HG02852 (cell line): ENCODE data around the gene PLSCR3.
"Not testable (repeated sequence)": the region's sequence is repeated elsewhere in the genome, so short reads cannot be mapped to it uniquely, and the experiment has no call there.

Experiments used
- ATAC-seq: cut with Tn5 transposase; IDR thresholded peaks from one replicate; pipeline ENCODE4 v1.9.1; 2021; ENCODE audit warnings: mild to moderate bottlenecking, moderate library complexity; ENCODE audit not compliant: unreplicated experiment

Gene PLSCR3

GRCh38 chr17:7382901-7383300 is 11.4 kb downstream of the PLSCR3 start:
- no peak for ATAC-seq

GRCh38 chr17:7380855-7381683 is 13.3 kb downstream of the PLSCR3 start, which contains the start of gene TNK1:
TSS of gene TNK1 (plus strand) at chr17:7381089. CDS start at chr17:7382927, 1,838 bp downstream.
- no peak for ATAC-seq

GRCh38 chr17:7380321-7380720 is 14.0 kb downstream of the PLSCR3 start:
- ATAC-seq: no peak

- no peak for ATAC-seq
Observed at GRCh38 chr17:7379134-7379533, 15.2 kb downstream of the PLSCR3 start.

- no peak for ATAC-seq
Observed at GRCh38 chr17:7374353-7374752, 20.0 kb downstream of the PLSCR3 start.

GRCh38 chr17:7370853-7371252 is 23.5 kb downstream of the PLSCR3 start:
- no peak for ATAC-seq

GRCh38 chr17:7369825-7370224 is 24.5 kb downstream of the PLSCR3 start:
- no peak for ATAC-seq

- not testable (repeated sequence) for ATAC-seq
Observed at GRCh38 chr17:7368599-7368994, 25.7 kb downstream of the PLSCR3 start.

- ATAC-seq: no peak
Observed at GRCh38 chr17:7367918-7368598, 26.3 kb downstream of the PLSCR3 start.

GRCh38 chr17:7367083-7367482 is 27.2 kb downstream of the PLSCR3 start:
- no peak for ATAC-seq

GRCh38 chr17:7365963-7366362 is 28.4 kb downstream of the PLSCR3 start:
- not testable (repeated sequence) for ATAC-seq

- ATAC-seq: no peak
Observed at GRCh38 chr17:7363311-7363710, 31.0 kb downstream of the PLSCR3 start.

- ATAC-seq: no peak
Observed at GRCh38 chr17:7361906-7362305, 32.4 kb downstream of the PLSCR3 start.

GRCh38 chr17:7357381-7357780 is 36.9 kb downstream of the PLSCR3 start:
- no peak for ATAC-seq

- no peak for ATAC-seq
Observed at GRCh38 chr17:7356756-7357155, 37.6 kb downstream of the PLSCR3 start.

GRCh38 chr17:7356072-7356549 is 38.2 kb downstream of the PLSCR3 start:
- no peak for ATAC-seq

- no peak for ATAC-seq
Observed at GRCh38 chr17:7355573-7355972, 38.8 kb downstream of the PLSCR3 start.

GRCh38 chr17:7355053-7355452 is 39.3 kb downstream of the PLSCR3 start, which contains the start of gene TMEM95:
TSS of gene TMEM95 (plus strand) at chr17:7355156. CDS start at chr17:7355205, 49 bp downstream.
- no peak for ATAC-seq

GRCh38 chr17:7354262-7354843 is 40.0 kb downstream of the PLSCR3 start:
- ATAC-seq: no peak

- ATAC-seq: no peak
Observed at GRCh38 chr17:7352910-7353635, 41.3 kb downstream of the PLSCR3 start.

- ATAC-seq: no peak
Observed at GRCh38 chr17:7352503-7352889, 41.8 kb downstream of the PLSCR3 start.
